Liver (tissue), 9 donors: ENCODE results near the gene NTF4. TPM values are rescaled to one million over a fixed set of nuclear protein-coding genes. Genes with fewer than 3 reads are reported as not detected.

Experiments
- DNase-seq: peaks from one replicate; pipeline ENCODE4 v3.0.0-alpha.2; 2017; ENCODE audit warnings: low spot score
- H3K27ac ChIP-seq, 2 donors: one replicate each; pipeline ENCODE4 v1.7.0; 2013; ENCODE audit warnings: inconsistent platforms in 2 of 2, low read length in 2 of 2, control low read depth in 1 of 2, low read depth in 1 of 2, mild to moderate bottlenecking in 1 of 2
- H3K27me3 ChIP-seq, 4 donors: one replicate each; pipeline versions ENCODE4 v1.6.1 to v1.7.0; 2013; ENCODE audit warnings: low read length in 3 of 4, inconsistent platforms in 1 of 4, mild to moderate bottlenecking in 1 of 4, moderate library complexity in 1 of 4; ENCODE audit not compliant: control insufficient read depth in 4 of 4, insufficient read depth in 4 of 4
- H3K36me3 ChIP-seq, 4 donors: one replicate each; pipeline versions ENCODE4 v1.6.1 to v1.7.0; 2013; ENCODE audit warnings: low read length in 3 of 4, mild to moderate bottlenecking in 3 of 4, low read depth in 1 of 4, moderate library complexity in 1 of 4; ENCODE audit not compliant: control insufficient read depth in 4 of 4, insufficient read depth in 3 of 4
- H3K4me1 ChIP-seq, 4 donors: one replicate each; pipeline versions ENCODE4 v1.6.1 to v1.7.0; 2013; ENCODE audit warnings: low read length in 3 of 4, mild to moderate bottlenecking in 3 of 4, moderate library complexity in 1 of 4; ENCODE audit not compliant: control insufficient read depth in 4 of 4, insufficient read depth in 4 of 4
- H3K4me3 ChIP-seq, 3 donors: one replicate each; pipeline versions ENCODE4 v1.6.1 to v1.7.0; 2013; ENCODE audit warnings: low read length in 3 of 3, control low read depth in 1 of 3, low read depth in 1 of 3, mild to moderate bottlenecking in 1 of 3
- H3K9ac ChIP-seq, 2 donors: one replicate each; pipeline ENCODE4 v1.7.0; 2013; ENCODE audit warnings: low read length in 2 of 2, mild to moderate bottlenecking in 2 of 2, moderate library complexity in 2 of 2, control low read depth in 1 of 2, low read depth in 1 of 2
- H3K9me3 ChIP-seq, 4 donors: one replicate each; pipeline versions ENCODE4 v1.6.1 to v1.7.0; 2013; ENCODE audit warnings: low read length in 3 of 4; ENCODE audit not compliant: control insufficient read depth in 4 of 4
- EGR1 ChIP-seq, 2 donors: IDR thresholded peaks; 2 replicates each; pipeline ENCODE4 v1.6.1; 2016 to 2018; ENCODE audit warnings: antibody characterized with exemption in 2 of 2, low read depth in 2 of 2
- FOXA1 ChIP-seq: IDR thresholded peaks from 2 replicates; pipeline ENCODE4 v1.6.1; 2016; ENCODE audit warnings: antibody characterized with exemption
- GABPA ChIP-seq, 2 donors: IDR thresholded peaks in 1 of 2; conservative IDR thresholded peaks in 1 of 2; 2 replicates each; pipeline ENCODE4 v1.6.1; 2016; ENCODE audit warnings: antibody characterized with exemption in 2 of 2, mild to moderate bottlenecking in 1 of 2, moderate library complexity in 1 of 2
- HNF4G ChIP-seq: IDR thresholded peaks from 2 replicates; pipeline ENCODE4 v1.6.1; 2016; ENCODE audit warnings: antibody characterized with exemption
- JUND ChIP-seq, 2 donors: IDR thresholded peaks; 2 replicates each; pipeline ENCODE4 v1.6.1; 2016; ENCODE audit warnings: antibody characterized with exemption in 2 of 2
- RXRA ChIP-seq, 2 donors: IDR thresholded peaks; 2 replicates each; pipeline ENCODE4 v1.6.1; 2017 to 2018; ENCODE audit warnings: antibody characterized with exemption in 2 of 2, mild to moderate bottlenecking in 1 of 2
- SP1 ChIP-seq: IDR thresholded peaks from 2 replicates; pipeline ENCODE4 v1.6.1; 2018; ENCODE audit warnings: antibody characterized with exemption, mild to moderate bottlenecking
- TAF1 ChIP-seq: conservative IDR thresholded peaks from 2 replicates; pipeline ENCODE4 v1.6.1; 2016; ENCODE audit warnings: antibody characterized with exemption, mild to moderate bottlenecking
- YY1 ChIP-seq: IDR thresholded peaks from 2 replicates; pipeline ENCODE4 v1.6.1; 2016; ENCODE audit warnings: antibody characterized with exemption, mild to moderate bottlenecking
- whole genome bisulfite sequencing: extraction: QIAGEN DNeasy Blood & Tissue Kit; methylation state at CpG from one replicate; pipeline ENCODE4 v1.1.7; 2013; 5-methylcytosine and 5-hydroxymethylcytosine counted together
- polyA plus RNA-seq, 2 donors: library from polyadenylated mRNA; stranded (reverse) in 1 of 2; unstranded in 1 of 2; fragments of 200-250 nt in 1 of 2; fragments of >200 nt in 1 of 2; fragmentation: Nextera tagmentation in 1 of 2; extraction: Ambion mirVana in 1 of 2; gene quantifications; one replicate each; pipeline versions ENCODE4 v1.2.1 to v1.2.3, GENCODE V29; 2013 to 2015
- total RNA-seq, 2 donors: library from RNA; depleted of rRNA; stranded (reverse); fragments of >200 nt; gene quantifications; one replicate each; pipeline ENCODE4 v1.2.3, GENCODE V29; 2014
- TF ChIP-seq, protein P1 (sequence below): fragments of 150-350 bp; IDR thresholded peaks from 2 replicates; pipeline ENCODE4 v1.5.1; 2017; ENCODE audit warnings: improper control_type of control experiment, low read depth, low read length; ENCODE audit not compliant: missing input control
- TF ChIP-seq, protein P2 (sequence below): IDR thresholded peaks from 2 replicates; pipeline ENCODE4 v1.6.1; 2016; ENCODE audit warnings: antibody characterized with exemption
- TF ChIP-seq, protein P3 (sequence below): IDR thresholded peaks from 2 replicates; pipeline ENCODE4 v1.6.1; 2016; ENCODE audit warnings: antibody characterized with exemption, mild to moderate bottlenecking
- donor health status: healthy.
- donor health status: healthy.
- donor health status: healthy.
- donor health status: healthy.
- donor health status: healthy.

Gene NTF4
- total and polyA plus RNA-seq, 4 donors = not detected

DNA sequence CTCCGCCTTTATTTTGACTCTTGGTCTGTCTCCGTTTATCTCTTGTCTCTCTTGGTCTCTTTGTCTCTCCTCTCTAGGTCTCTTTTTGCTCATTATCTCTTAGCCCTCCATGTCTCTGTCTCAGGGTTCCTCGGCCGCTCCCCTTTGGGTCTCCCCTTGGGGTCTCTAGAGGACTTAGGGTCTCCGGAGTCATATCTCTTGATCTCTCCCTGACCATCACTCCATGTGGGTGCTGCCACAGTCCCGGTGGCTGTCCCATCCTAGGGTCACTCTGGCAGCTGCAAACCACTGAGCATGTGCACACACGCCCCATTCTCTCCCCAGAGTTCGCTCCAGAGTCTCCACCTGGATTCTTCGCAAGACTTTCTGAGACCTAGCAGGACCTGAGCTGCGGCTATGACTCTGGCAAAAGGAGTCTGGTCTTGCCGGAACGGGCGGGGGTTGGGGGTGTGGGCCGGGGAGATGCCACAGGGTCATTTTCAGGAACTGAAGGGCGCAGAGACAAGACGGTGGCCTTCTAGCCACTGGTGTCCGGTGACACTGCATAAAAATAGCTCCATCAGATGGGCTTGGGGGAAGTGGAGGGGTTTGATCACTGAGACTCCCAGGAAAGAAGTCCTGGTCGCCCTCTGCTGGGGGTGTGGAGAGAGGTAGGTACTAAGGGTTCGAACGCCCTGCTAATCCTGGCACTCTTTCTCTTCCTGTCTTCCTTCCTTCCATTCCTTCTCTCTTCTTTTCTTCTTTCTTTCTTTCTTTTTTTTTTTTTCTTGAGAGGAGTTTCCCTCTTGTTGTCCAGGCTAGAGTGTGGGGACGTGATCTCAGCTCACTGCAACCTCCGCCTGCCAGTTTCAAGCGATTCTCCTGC lies 9.1 kb upstream of the NTF4 start:
- DNase-seq = no peak
- 59% methylated on average over 23 of the region's 23 CpGs for WGBS
- Histone ChIP-seq H3K27me3 (peaks cover 3 to 8% (median 3%) of the 10 kb centered on the region in 4 donors), H3K27ac (no peak overlapping the region), H3K9ac (no peak overlapping the region), H3K4me1 (peaks cover 0 to 4% (median 1%) of the 10 kb centered on the region in 4 donors), H3K4me3 (no peak overlapping the region), H3K9me3 (no peaks in the 10 kb centered on the region), H3K36me3 (no peaks in the 10 kb centered on the region)
- TF ChIP-seq RXRA (IDR thresholded peaks at IDR 0.05) = no peak
- no peak for TF ChIP-seq GABPA (IDR thresholded peaks at IDR 0.05 in 1 of 2, conservative IDR thresholded peaks at IDR 0.05 in 1 of 2)
- TF ChIP-seq FOXA1 = no peak
- no peak for TF ChIP-seq EGR1 (IDR thresholded peaks at IDR 0.05; ENCODE audit: low read depth in 2 of 2)
- TF ChIP-seq, protein P1, sequence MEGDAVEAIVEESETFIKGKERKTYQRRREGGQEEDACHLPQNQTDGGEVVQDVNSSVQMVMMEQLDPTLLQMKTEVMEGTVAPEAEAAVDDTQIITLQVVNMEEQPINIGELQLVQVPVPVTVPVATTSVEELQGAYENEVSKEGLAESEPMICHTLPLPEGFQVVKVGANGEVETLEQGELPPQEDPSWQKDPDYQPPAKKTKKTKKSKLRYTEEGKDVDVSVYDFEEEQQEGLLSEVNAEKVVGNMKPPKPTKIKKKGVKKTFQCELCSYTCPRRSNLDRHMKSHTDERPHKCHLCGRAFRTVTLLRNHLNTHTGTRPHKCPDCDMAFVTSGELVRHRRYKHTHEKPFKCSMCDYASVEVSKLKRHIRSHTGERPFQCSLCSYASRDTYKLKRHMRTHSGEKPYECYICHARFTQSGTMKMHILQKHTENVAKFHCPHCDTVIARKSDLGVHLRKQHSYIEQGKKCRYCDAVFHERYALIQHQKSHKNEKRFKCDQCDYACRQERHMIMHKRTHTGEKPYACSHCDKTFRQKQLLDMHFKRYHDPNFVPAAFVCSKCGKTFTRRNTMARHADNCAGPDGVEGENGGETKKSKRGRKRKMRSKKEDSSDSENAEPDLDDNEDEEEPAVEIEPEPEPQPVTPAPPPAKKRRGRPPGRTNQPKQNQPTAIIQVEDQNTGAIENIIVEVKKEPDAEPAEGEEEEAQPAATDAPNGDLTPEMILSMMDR = peak; percentile 12

DNA sequence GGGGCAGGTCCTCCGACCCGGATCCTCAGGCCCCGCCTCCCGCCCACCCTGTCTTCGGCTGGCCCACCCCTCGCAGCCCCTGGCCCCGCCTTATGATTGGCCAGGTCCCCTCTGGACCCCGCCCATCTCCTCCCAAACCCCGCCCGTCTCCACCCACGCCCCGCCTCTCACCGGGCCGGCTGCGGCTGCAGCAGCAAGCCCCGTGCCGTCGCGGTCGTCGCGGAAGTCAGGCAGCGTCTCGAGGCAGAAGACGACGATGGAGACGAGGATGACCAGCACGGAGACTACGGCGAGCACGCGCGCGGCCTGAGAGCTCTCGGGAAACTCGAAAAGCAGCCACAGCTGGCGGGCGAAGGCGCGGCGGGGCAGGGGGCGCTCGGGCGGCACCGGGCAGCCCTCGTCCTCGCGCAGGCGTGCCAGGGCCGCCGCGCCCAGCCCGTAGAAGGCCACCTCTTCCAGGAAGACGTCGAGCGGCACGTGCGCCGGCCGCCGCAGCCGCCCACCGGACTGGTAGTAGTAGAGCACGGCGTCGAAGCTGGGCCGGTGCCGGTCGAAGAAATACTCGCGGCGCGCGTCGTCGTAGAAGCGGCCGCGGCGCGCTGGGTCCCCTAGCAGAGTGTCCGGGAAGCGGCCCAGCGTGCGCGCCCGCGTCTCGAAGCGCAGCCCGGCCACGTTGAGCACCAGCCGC lies 7.4 kb upstream of the NTF4 start:
- no peak overlapping the region for H3K9ac ChIP-seq
- no peak for DNase-seq
- peaks cover 3 to 8% (median 3%) of the 10 kb centered on the region in 4 donors for H3K27me3 ChIP-seq
- no peak for TF ChIP-seq TAF1
- no peak for TF ChIP-seq SP1
- no peak for TF ChIP-seq JUND (IDR thresholded peaks at IDR 0.05)
- TF ChIP-seq FOXA1 = no peak
- TF ChIP-seq YY1 = no peak
- TF ChIP-seq EGR1 (IDR thresholded peaks at IDR 0.05; ENCODE audit: low read depth in 2 of 2) = no peak
- no peak for TF ChIP-seq HNF4G
- no peak for TF ChIP-seq GABPA (IDR thresholded peaks at IDR 0.05 in 1 of 2, conservative IDR thresholded peaks at IDR 0.05 in 1 of 2)
- TF ChIP-seq, protein P2, sequence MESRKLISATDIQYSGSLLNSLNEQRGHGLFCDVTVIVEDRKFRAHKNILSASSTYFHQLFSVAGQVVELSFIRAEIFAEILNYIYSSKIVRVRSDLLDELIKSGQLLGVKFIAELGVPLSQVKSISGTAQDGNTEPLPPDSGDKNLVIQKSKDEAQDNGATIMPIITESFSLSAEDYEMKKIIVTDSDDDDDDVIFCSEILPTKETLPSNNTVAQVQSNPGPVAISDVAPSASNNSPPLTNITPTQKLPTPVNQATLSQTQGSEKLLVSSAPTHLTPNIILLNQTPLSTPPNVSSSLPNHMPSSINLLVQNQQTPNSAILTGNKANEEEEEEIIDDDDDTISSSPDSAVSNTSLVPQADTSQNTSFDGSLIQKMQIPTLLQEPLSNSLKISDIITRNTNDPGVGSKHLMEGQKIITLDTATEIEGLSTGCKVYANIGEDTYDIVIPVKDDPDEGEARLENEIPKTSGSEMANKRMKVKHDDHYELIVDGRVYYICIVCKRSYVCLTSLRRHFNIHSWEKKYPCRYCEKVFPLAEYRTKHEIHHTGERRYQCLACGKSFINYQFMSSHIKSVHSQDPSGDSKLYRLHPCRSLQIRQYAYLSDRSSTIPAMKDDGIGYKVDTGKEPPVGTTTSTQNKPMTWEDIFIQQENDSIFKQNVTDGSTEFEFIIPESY = no peak
- TF ChIP-seq, protein P1 = no peak
- TF ChIP-seq, protein P3, sequence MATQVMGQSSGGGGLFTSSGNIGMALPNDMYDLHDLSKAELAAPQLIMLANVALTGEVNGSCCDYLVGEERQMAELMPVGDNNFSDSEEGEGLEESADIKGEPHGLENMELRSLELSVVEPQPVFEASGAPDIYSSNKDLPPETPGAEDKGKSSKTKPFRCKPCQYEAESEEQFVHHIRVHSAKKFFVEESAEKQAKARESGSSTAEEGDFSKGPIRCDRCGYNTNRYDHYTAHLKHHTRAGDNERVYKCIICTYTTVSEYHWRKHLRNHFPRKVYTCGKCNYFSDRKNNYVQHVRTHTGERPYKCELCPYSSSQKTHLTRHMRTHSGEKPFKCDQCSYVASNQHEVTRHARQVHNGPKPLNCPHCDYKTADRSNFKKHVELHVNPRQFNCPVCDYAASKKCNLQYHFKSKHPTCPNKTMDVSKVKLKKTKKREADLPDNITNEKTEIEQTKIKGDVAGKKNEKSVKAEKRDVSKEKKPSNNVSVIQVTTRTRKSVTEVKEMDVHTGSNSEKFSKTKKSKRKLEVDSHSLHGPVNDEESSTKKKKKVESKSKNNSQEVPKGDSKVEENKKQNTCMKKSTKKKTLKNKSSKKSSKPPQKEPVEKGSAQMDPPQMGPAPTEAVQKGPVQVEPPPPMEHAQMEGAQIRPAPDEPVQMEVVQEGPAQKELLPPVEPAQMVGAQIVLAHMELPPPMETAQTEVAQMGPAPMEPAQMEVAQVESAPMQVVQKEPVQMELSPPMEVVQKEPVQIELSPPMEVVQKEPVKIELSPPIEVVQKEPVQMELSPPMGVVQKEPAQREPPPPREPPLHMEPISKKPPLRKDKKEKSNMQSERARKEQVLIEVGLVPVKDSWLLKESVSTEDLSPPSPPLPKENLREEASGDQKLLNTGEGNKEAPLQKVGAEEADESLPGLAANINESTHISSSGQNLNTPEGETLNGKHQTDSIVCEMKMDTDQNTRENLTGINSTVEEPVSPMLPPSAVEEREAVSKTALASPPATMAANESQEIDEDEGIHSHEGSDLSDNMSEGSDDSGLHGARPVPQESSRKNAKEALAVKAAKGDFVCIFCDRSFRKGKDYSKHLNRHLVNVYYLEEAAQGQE = no peak
- H3K36me3 ChIP-seq = no peaks in the 10 kb centered on the region
- WGBS = 11% methylated on average over 93 of the region's 93 CpGs
- H3K9me3 ChIP-seq = no peaks in the 10 kb centered on the region
- H3K4me1 ChIP-seq = peaks cover 0 to 4% (median 1%) of the 10 kb centered on the region in 4 donors
- peak overlapping the region in 1 of 3 donors; percentile 10 for H3K4me3 ChIP-seq
- no peak overlapping the region for H3K27ac ChIP-seq
